ENCODE results near the gene SSTR4. TPM values are rescaled to one million over a fixed set of nuclear protein-coding genes. Genes with fewer than 3 reads are reported as not detected.
A peak's percentile ranks its signal among the peaks of the same experiment; 100 is the strongest.

SSTR4 gene
- total and polyA plus RNA-seq, 2 experiments from 2014 or later: not detected

DNA sequence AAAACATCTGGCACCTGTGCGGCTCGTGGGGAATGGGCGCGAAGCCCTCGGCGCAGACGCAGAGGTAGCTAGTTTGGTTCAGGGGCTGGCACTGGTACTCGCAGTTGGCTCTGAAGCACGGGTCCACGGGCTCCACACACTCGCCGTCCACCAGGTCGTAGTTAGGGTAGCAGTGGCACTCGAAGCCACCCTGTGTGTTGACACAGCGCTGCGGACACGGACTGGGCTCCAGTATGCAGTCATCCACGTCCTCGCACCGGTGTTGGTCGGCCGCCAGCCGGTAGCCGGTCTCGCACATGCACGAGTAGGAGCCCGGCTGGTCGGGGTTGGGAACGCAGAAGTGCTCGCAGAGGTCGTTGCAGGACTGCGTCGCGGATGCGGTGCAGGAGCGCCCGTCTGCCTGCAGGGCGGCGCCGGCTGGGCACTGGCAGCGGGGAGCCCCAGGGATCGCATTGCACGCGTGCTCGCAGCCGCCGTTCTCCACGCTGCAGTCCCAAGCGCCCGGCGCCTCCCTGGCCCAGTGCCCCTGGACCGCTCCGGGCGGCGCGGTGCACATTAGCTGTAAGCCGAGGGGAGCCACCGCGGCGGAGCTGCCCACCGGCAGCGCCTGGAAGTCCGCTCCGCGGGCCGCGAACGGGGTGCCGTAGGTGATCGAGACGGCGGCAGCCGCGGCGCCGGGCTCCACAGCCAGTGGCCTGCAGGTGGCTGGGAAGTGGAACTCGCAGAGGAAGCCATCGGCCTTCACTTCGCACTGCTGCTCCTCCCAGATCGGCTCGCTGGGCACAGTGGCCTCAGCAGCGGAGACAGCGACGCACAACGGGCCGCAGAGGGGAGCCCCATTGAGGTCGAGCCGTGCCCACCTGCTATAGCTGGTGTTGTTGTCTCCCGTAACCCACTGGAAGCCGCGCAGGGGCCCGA is 13.4 kb downstream of the SSTR4 start:
- Histone ChIP-seq H3K9me3 (ENCODE audit: low read depth) (no peaks in the 10 kb centered on the region), H3K4me3 (peak overlapping the region; percentile 28), H3K27ac (no peak overlapping the region), H3K4me1 (ENCODE audit: low read depth) (peaks cover 4% of the 10 kb centered on the region), H3K36me3 (no peaks in the 10 kb centered on the region), H3K27me3 (peaks cover 66% of the 10 kb centered on the region)
- DNase-seq (ENCODE audit: low read depth in 1 of 2, low spot score in 1 of 2): peak; percentile 40 to 60
- TF ChIP-seq CTCF (IDR thresholded peaks at IDR 0.05; ENCODE audit: low read depth, low read length): peak; percentile 51

DNA sequence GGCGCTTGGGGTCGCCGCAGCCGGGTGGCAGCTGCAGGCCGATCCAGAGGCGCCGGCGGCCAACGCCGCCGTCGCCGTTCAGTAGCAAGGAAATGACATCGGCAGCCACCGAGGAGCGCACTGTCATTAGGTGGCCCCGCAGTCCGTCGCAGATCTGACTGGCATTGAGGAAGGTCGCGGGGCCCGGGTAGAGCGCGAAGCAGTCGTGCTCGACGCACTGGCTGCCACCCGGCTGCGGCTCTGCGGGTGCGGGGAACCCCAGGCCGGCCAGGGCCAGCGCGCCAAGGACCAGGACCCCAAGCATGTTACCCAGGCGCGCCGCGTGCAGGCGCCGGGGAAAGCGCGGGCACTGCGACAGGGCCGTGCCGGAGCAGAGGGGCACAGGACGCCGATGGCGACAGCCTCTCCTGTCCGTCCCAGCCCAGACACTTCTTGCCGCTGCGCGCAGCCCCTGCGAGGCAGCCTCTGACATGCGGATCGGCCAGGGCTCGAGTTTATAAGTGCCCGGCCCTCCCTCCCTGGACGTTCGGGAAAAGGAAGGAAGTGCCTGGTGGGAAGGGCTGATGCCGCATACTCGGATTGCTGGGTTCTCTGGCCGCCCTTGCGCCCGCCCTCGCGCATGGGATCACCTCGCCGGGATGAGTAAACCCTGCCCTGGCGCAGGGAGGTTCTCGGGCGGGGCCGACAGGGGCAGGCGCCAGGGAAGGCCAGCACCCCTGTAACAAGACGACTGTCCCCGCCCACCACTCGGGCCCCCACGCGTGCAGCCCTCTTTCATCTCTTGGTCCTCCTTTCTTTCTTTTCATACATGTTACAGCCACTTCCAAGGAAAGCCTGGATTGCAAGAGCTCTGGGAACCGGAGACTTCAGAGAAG is 14.3 kb downstream of the SSTR4 start, which contains the start of gene THBD:
Gene THBD, minus strand, starts transcription at position 472 of the 875 bp plus-strand sequence. Its CDS starts 168 bp downstream, at position 304.
- Histone ChIP-seq H3K27ac (no peak within 1 kb of the TSS), H3K4me1 (ENCODE audit: low read depth) (peaks cover 4% of the 10 kb centered on the region), H3K36me3 (no peaks in the 10 kb centered on the region), H3K9me3 (ENCODE audit: low read depth) (no peaks in the 10 kb centered on the region), H3K27me3 (peaks cover 60% of the 10 kb centered on the region), H3K4me3 (peak within 1 kb of the TSS; percentile 28)
- DNase-seq (ENCODE audit: low read depth in 1 of 2, low spot score in 1 of 2): peak; percentile 46 to 55
- TF ChIP-seq CTCF (IDR thresholded peaks at IDR 0.05; ENCODE audit: low read depth, low read length): no peak

DNA sequence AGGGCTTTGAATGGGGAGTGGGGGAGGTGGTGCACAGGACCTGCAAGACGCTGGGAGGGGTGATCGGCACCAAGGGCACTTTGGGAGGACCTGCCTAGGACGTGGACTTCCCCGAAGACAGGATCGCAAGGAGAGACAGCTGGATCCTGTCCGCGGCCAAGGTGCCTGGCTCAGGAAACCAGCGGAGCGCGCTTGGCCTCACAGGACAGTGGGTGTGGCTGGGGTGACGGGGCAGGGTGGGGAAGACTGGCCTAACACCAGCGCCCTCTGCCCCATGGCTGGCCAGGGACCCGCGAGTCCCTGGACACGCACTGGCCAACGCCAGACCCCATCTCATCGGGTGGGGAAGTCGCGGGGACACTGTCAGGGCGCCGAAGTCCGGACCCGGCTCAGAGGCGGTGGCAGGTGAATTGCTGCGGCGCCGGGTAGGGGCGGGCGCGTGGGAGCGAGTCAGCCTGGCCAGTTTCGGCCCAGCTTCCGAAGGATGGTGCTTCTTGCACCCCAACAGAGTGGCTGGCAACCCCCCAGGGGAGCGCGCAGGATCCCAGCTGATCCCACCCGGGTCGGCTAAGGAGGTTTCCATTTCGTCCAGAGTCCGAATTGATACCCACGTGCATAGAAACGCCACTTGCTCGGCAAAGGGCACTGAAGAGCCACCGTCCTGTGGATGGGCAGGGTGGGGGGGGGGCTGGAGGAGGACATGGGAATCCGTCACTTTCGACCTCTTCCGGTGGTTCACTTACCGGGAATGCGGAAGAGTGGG is 15.1 kb downstream of the SSTR4 start:
- TF ChIP-seq CTCF (IDR thresholded peaks at IDR 0.05; ENCODE audit: low read depth, low read length): no peak
- peak overlapping the region; percentile 28 for H3K4me3 ChIP-seq
- peaks cover 4% of the 10 kb centered on the region for H3K4me1 ChIP-seq (ENCODE audit: low read depth)
- no peaks in the 10 kb centered on the region for H3K36me3 ChIP-seq
- peaks cover 56% of the 10 kb centered on the region for H3K27me3 ChIP-seq
- no peaks in the 10 kb centered on the region for H3K9me3 ChIP-seq (ENCODE audit: low read depth)
- peak; percentile 38 to 42 for DNase-seq (ENCODE audit: low read depth in 1 of 2, low spot score in 1 of 2)
- H3K27ac ChIP-seq: no peak overlapping the region

DNA sequence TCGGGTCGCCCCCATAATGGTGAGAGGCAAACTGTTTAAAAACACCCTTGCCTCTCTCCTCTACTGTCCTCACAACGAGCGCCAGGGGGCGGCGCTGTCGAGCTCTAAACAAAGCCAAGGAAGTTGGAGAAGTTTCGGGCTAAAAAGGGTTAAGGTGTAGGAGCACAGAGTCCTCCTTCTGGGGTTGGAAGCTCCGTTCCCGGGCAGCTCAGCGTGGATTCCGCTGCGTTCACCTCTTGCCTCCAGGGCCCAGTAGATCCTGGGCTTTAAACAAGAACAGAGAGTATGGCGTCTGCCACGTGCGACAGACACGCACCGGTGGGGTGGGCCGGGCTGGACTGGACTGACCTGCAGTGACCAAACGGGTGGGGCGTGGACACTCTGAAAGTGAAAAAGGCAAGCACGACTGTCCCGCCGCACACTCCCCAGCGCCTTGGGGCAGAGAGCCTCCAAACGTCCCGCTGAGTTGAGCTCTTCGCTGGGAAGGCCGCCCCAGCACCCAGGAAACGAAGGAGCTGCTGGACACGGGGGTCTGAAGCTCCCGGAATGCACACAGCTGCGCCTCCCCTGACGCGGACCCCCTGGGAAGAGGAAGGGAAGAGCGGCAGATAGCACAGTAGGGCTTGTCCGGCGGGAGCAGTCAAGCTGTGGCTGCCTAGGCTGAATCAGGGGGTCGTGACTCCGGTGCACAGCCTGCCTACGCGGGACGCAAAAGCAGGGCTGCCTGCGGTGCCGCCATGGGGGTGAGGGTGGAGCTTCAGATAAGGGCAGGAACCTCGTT is 15.9 kb downstream of the SSTR4 start:
- Histone ChIP-seq H3K9me3 (ENCODE audit: low read depth) (no peaks in the 10 kb centered on the region), H3K27ac (no peak overlapping the region), H3K4me3 (peak overlapping the region; percentile 28), H3K36me3 (no peaks in the 10 kb centered on the region), H3K27me3 (peaks cover 52% of the 10 kb centered on the region), H3K4me1 (ENCODE audit: low read depth) (peaks cover 4% of the 10 kb centered on the region)
- peak; percentile 87 to 92 for DNase-seq (ENCODE audit: low read depth in 1 of 2, low spot score in 1 of 2)
- peak; percentile 81 for TF ChIP-seq CTCF (IDR thresholded peaks at IDR 0.05; ENCODE audit: low read depth, low read length)

Measured in cardiac muscle cell (in vitro differentiated cells and primary cell).